GM18505 (cell line): ENCODE results near the gene TIMM29.

ENCODE experiments used
- ATAC-seq: cut with Tn5 transposase; IDR thresholded peaks from one replicate; pipeline ENCODE4 v1.9.1; 2021; ENCODE audit not compliant: unreplicated experiment
- POLR2A ChIP-seq: IDR thresholded peaks from 4 replicates; pipeline ENCODE4 v1.6.1; 2011; ENCODE audit warnings: borderline replicate concordance; ENCODE audit not compliant: insufficient read depth, insufficient read length; ENCODE audit errors: extremely low read depth

Gene TIMM29

GRCh38 chr19:10966809-10967208, 38.2 kb downstream of the TIMM29 start:
- ATAC-seq, result no peak
- TF ChIP-seq POLR2A, result no peak

- no peak for ATAC-seq
- no peak for TF ChIP-seq POLR2A
These were observed 40.0 kb downstream of the TIMM29 start for GRCh38 chr19:10968527-10969135.

GRCh38 chr19:10971107-10971726, 42.6 kb downstream of the TIMM29 start:
- ATAC-seq, result no peak
- TF ChIP-seq POLR2A, result no peak

- TF ChIP-seq POLR2A, result no peak
- ATAC-seq, result no peak
These were observed 46.9 kb downstream of the TIMM29 start for GRCh38 chr19:10975374-10976130.

GRCh38 chr19:10976131-10976892, 47.7 kb downstream of the TIMM29 start:
- TF ChIP-seq POLR2A, result no peak
- ATAC-seq, result no peak

- TF ChIP-seq POLR2A, result no peak
- no peak for ATAC-seq
These were observed 49.1 kb downstream of the TIMM29 start for GRCh38 chr19:10977742-10978092.
